RWPE1 (cell line): Measurements from ENCODE around the gene H2AZ2.

Experiments
- CTCF ChIA-PET: fragments of 350-600 bp; sonication (Branson Sonifier 250); formaldehyde crosslinking; extraction: SDS; loops from one replicate; lab custom pipeline; 2021; lab: Yijun Ruan, JAX
- POLR2A ChIA-PET: fragments of 400-600 bp; formaldehyde crosslinking; extraction: SDS; loops from one replicate; lab custom pipeline; 2020; ENCODE audit warnings: antibody characterized with exemption; ENCODE audit not compliant: low non-redundant PET; lab: Yijun Ruan, JAX
- DNase-seq: peaks from one replicate; pipeline ENCODE4 v3.0.0; 2012; ENCODE audit warnings: low spot score
- H3K27ac ChIP-seq: fragments of 450-650 bp; 2 replicates; pipeline ENCODE4 v1.5.1; 2017
- CTCF ChIP-seq: fragments of 450-650 bp; conservative IDR thresholded peaks from 2 replicates; pipeline ENCODE4 v1.5.1; 2017; ENCODE audit warnings: low read depth, mild to moderate bottlenecking

Gene H2AZ2

GRCh38 chr7:44797329-44798258 is 50.3 kb downstream of the H2AZ2 start:
- POLR2A ChIA-PET: interaction anchor here (0.8 kb wide), 1 partner anchor 50 kb away, joined by 3 read pairs; no protein-coding TSS in a partner anchor
- peak overlapping the region; percentile 99 for H3K27ac ChIP-seq
- no peak; the same call in 1 of the 2 replicates for TF ChIP-seq CTCF
- CTCF ChIA-PET: no interaction called here
- DNase-seq: peak; percentile 82

- H3K27ac ChIP-seq: peak within 1 kb of the TSS; percentile 99
- DNase-seq: peak; percentile 100
- ChIA-PET CTCF (no interaction called here), POLR2A (no interaction called here)
- no peak for TF ChIP-seq CTCF
Observed at GRCh38 chr7:44796504-44797328, 51.2 kb downstream of the H2AZ2 start, which contains the start of gene PPIA. TSS of gene PPIA (plus strand) at chr7:44796681. CDS start at chr7:44796725, 44 bp downstream.

- ChIA-PET CTCF (no interaction called here), POLR2A (no interaction called here)
- H3K27ac ChIP-seq: peak overlapping the region; percentile 99
- no peak for TF ChIP-seq CTCF
- peak; percentile 57 for DNase-seq
Observed at GRCh38 chr7:44796034-44796503, 51.8 kb downstream of the H2AZ2 start.

- DNase-seq: no peak
- no peak for TF ChIP-seq CTCF
- ChIA-PET POLR2A (no interaction called here), CTCF (no interaction called here)
- peak overlapping the region; percentile 99 for H3K27ac ChIP-seq
Observed at GRCh38 chr7:44794331-44794730, 53.6 kb downstream of the H2AZ2 start.

GRCh38 chr7:44793919-44794318 is 54.0 kb downstream of the H2AZ2 start:
- no peak for TF ChIP-seq CTCF
- ChIA-PET POLR2A (no interaction called here), CTCF (no interaction called here)
- no peak overlapping the region for H3K27ac ChIP-seq
- no peak for DNase-seq
